ENCODE measurements around the gene PLCD3. TPM values are rescaled to one million over a fixed set of nuclear protein-coding genes. Genes with fewer than 3 reads are reported as not detected.

Gene PLCD3
- total RNA-seq, 2 experiments from 2014 or later = 1.4 to 4.6 TPM

DNA sequence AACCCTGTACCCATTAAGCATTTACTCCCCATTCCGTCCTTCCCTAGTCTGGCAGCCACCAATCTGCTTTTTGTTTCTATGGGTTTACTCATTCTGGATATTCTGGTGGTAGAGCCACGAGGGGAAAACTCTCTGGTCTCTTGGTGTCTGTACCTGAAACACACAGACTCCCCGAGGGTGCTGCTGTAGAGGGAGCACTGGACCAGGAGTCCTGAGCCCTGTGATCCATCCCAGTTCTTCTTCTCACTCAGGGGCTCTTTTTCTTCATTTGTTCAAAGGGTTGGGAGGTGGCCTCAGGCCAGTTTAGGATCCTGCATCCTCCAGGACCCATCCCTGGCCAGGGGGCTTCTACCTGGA is 43.4 kb upstream of the PLCD3 start:
- H3K79me2 ChIP-seq (ENCODE audit: insufficient read depth, low read depth, low read length) = no peaks in the 10 kb centered on the region
- BruUV-seq (replicated peaks) = no TSS peak
- H3K4me2 ChIP-seq (ENCODE audit: low read length) = no peak overlapping the region
- H3K27ac ChIP-seq (ENCODE audit: low read depth, low read length, poor library complexity, severe bottlenecking) = no peak overlapping the region
- ChIA-PET CTCF (ENCODE audit: unreplicated experiment) (no interaction called here), POLR2A (interaction anchor here (0.7 kb wide), 1 partner anchor 20 kb away, joined by 5 read pairs; no protein-coding TSS in a partner anchor)
- no peak for TF ChIP-seq EZH2phosphoT487 (IDR thresholded peaks at IDR 0.05; ENCODE audit: borderline replicate concordance, low read depth, low read length)
- TF ChIP-seq, protein P1, sequence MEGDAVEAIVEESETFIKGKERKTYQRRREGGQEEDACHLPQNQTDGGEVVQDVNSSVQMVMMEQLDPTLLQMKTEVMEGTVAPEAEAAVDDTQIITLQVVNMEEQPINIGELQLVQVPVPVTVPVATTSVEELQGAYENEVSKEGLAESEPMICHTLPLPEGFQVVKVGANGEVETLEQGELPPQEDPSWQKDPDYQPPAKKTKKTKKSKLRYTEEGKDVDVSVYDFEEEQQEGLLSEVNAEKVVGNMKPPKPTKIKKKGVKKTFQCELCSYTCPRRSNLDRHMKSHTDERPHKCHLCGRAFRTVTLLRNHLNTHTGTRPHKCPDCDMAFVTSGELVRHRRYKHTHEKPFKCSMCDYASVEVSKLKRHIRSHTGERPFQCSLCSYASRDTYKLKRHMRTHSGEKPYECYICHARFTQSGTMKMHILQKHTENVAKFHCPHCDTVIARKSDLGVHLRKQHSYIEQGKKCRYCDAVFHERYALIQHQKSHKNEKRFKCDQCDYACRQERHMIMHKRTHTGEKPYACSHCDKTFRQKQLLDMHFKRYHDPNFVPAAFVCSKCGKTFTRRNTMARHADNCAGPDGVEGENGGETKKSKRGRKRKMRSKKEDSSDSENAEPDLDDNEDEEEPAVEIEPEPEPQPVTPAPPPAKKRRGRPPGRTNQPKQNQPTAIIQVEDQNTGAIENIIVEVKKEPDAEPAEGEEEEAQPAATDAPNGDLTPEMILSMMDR (conservative IDR thresholded peaks at IDR 0.05; ENCODE audit: low read length) = no peak
- no peak for DNase-seq (ENCODE audit: low spot score)
- no peak overlapping the region for H2AFZ ChIP-seq (ENCODE audit: low read length)
- H3K4me1 ChIP-seq (ENCODE audit: insufficient read depth, low read length, poor library complexity, severe bottlenecking) = peaks cover 24% of the 10 kb centered on the region
- H4K20me1 ChIP-seq (ENCODE audit: insufficient read depth, low read length) = no peaks in the 10 kb centered on the region
- no peaks in the 10 kb centered on the region for H3K9me3 ChIP-seq (ENCODE audit: low read length)
- intact Hi-C loops (cut with micrococcal nuclease; ENCODE audit: unreplicated experiment) = no loop called here
- H3K9me2 ChIP-seq (ENCODE audit: insufficient read depth, low read length) = no peaks in the 10 kb centered on the region
- no peak overlapping the region for H3K4me3 ChIP-seq (ENCODE audit: low read depth, low read length, poor library complexity, severe bottlenecking)
- no peaks in the 10 kb centered on the region for H3K36me3 ChIP-seq (ENCODE audit: insufficient read depth, low read length)

DNA sequence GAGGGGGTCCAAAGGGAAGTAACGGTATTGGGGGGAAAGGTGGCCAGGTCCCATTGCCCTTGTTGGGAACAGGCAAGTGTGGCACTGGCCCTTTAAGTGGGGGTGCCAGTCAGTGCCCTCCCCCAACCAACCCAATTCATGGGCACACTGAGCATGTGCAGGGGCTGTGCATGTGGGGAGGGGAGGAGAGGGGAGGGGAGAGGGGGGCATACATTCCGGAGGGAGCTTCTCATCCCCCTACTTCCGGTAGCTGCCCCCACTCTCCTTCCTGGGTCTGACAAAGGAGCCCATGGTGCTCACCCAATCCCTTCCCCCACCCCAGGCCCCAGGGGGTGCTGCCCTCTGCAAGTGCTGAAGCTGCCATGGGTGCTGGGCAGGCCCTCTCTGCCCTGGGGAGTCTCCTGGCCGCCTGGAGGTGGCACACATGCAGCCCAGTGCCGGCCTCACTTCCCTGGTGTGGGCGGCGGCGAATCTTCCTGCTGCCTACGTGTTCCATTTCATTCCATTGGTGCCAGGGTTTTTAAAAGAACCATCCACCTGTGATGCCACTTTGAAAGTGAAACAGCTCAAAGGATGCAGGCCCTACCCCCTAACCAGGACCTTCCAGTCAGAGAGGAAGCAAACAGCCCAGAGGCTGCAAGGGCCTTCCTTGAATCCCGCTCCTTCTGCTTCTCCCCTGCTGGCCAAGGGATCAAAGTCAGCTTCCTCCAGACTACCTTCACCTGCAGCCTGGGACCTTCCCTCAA is 40.4 kb upstream of the PLCD3 start:
- Histone ChIP-seq H3K27ac (ENCODE audit: low read depth, low read length, poor library complexity, severe bottlenecking) (peak overlapping the region; percentile 61), H4K20me1 (ENCODE audit: insufficient read depth, low read length) (no peaks in the 10 kb centered on the region), H3K36me3 (ENCODE audit: insufficient read depth, low read length) (peaks cover 3% of the 10 kb centered on the region; the same call in 1 of the 2 replicates), H3K9me3 (ENCODE audit: low read length) (no peaks in the 10 kb centered on the region), H2AFZ (ENCODE audit: low read length) (peak overlapping the region; percentile 96), H3K4me3 (ENCODE audit: low read depth, low read length, poor library complexity, severe bottlenecking) (peak overlapping the region; percentile 65), H3K4me2 (ENCODE audit: low read length) (peak overlapping the region; percentile 95), H3K9me2 (ENCODE audit: insufficient read depth, low read length) (no peaks in the 10 kb centered on the region), H3K4me1 (ENCODE audit: insufficient read depth, low read length, poor library complexity, severe bottlenecking) (peaks cover 24% of the 10 kb centered on the region), H3K79me2 (ENCODE audit: insufficient read depth, low read depth, low read length) (no peaks in the 10 kb centered on the region)
- intact Hi-C loops (cut with micrococcal nuclease; ENCODE audit: unreplicated experiment) = no loop called here
- peak; percentile 81 for DNase-seq (ENCODE audit: low spot score)
- CTCF ChIA-PET (ENCODE audit: unreplicated experiment) = interaction anchor here (0.6 to 1.7 kb wide), 7 partner anchors 21 to 73 kb away, joined by 3 to 13 read pairs (median 4); partner anchors contain the start of genes ACBD4 and FMNL1
- no peak for TF ChIP-seq EZH2phosphoT487 (IDR thresholded peaks at IDR 0.05; ENCODE audit: borderline replicate concordance, low read depth, low read length)
- TF ChIP-seq, protein P1 (conservative IDR thresholded peaks at IDR 0.05; ENCODE audit: low read length) = no peak
- TSS peak; percentile 63 for BruUV-seq (replicated peaks)
- POLR2A ChIA-PET = interaction anchor here (0.5 to 2.0 kb wide), 7 partner anchors 10 to 616 kb away, joined by 3 to 19 read pairs (median 5); partner anchors contain the start of genes HEXIM1 and HEXIM2

DNA sequence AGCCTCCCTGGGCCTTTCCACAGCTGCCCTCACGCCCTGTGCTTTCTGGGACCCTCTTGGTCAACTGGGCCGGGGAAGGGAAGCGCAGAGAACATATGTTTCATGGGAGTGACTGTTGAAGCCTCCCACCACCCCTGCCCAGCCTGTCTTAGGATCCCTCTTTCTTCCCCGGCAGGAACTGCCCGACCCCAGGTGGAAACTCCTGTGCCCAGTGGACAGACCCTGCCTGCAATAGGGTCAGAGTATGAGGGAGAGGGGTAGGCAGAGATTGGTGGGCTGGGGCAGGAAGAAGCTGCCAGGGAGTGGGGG is 39.9 kb upstream of the PLCD3 start:
- Histone ChIP-seq H3K4me3 (ENCODE audit: low read depth, low read length, poor library complexity, severe bottlenecking) (peak overlapping the region; percentile 65), H4K20me1 (ENCODE audit: insufficient read depth, low read length) (no peaks in the 10 kb centered on the region)
- intact Hi-C loops (cut with micrococcal nuclease; ENCODE audit: unreplicated experiment) = no loop called here

More for the DNA sequence above, 39.9 kb upstream of the PLCD3 start:
- no peaks in the 10 kb centered on the region for H3K9me2 ChIP-seq (ENCODE audit: insufficient read depth, low read length)
- no peaks in the 10 kb centered on the region for H3K79me2 ChIP-seq (ENCODE audit: insufficient read depth, low read depth, low read length)
- no TSS peak for BruUV-seq (replicated peaks)
- ChIA-PET POLR2A (interaction anchor here (0.6 to 2.0 kb wide), 4 partner anchors 13 to 53 kb away, joined by 3 to 19 read pairs (median 4); partner anchors contain the start of gene HEXIM1), CTCF (ENCODE audit: unreplicated experiment) (interaction anchor here (0.6 to 1.7 kb wide), 5 partner anchors 20 to 73 kb away, joined by 3 to 13 read pairs (median 5); partner anchors contain the start of gene ACBD4)
- H3K27ac ChIP-seq (ENCODE audit: low read depth, low read length, poor library complexity, severe bottlenecking) = peak overlapping the region; percentile 61
- peaks cover 24% of the 10 kb centered on the region for H3K4me1 ChIP-seq (ENCODE audit: insufficient read depth, low read length, poor library complexity, severe bottlenecking)
- TF ChIP-seq EZH2phosphoT487 (IDR thresholded peaks at IDR 0.05; ENCODE audit: borderline replicate concordance, low read depth, low read length) = no peak
- TF ChIP-seq, protein P1 (conservative IDR thresholded peaks at IDR 0.05; ENCODE audit: low read length) = no peak
- H3K4me2 ChIP-seq (ENCODE audit: low read length) = peak overlapping the region; percentile 95
- H3K9me3 ChIP-seq (ENCODE audit: low read length) = no peaks in the 10 kb centered on the region
- peaks cover 3% of the 10 kb centered on the region; the same call in 1 of the 2 replicates for H3K36me3 ChIP-seq (ENCODE audit: insufficient read depth, low read length)
- peak overlapping the region; percentile 96 for H2AFZ ChIP-seq (ENCODE audit: low read length)
- DNase-seq (ENCODE audit: low spot score) = no peak
